HuH-7 (cell line): ENCODE measurements around the gene BCAP29.

Source experiments
- DNase-seq: peaks from one replicate; pipeline ENCODE4 v3.0.0; 2011; ENCODE audit warnings: low spot score

BCAP29 gene

GRCh38 chr7:107668296-107668695 lies 88.2 kb downstream of the BCAP29 start:
- DNase-seq = no peak
